HFFc6 (cell line): ENCODE data around the gene PLPP6. TPM values are rescaled to one million over a fixed set of nuclear protein-coding genes. Genes with fewer than 3 reads are reported as not detected.

Experiments
- DNase-seq: peaks from one replicate; pipeline ENCODE4 v3.0.0-alpha.2; 2018
- H3K27ac Mint-ChIP-seq: 2 replicates; pipeline ENCODE4 v1.8.0; 2020; ENCODE audit warnings: mild to moderate bottlenecking, mixed read lengths
- H3K27me3 Mint-ChIP-seq: 2 replicates; pipeline ENCODE4 v1.8.0; 2021; ENCODE audit warnings: mild to moderate bottlenecking, moderate library complexity, mixed read lengths; ENCODE audit not compliant: insufficient read depth
- H3K36me3 Mint-ChIP-seq: 2 replicates; pipeline ENCODE4 v1.8.0; 2021; ENCODE audit warnings: low read depth, mixed read lengths
- H3K4me1 Mint-ChIP-seq: 2 replicates; pipeline ENCODE4 v1.8.0; 2020; ENCODE audit warnings: low read depth, mixed read lengths
- H3K4me3 Mint-ChIP-seq: 2 replicates; pipeline ENCODE4 v1.8.0; 2020; ENCODE audit warnings: mild to moderate bottlenecking, moderate library complexity, mixed read lengths
- H3K9me3 Mint-ChIP-seq: 2 replicates; pipeline ENCODE4 v1.8.0; 2020; ENCODE audit warnings: mild to moderate bottlenecking, mixed read lengths
- CTCF ChIP-seq: fragments of 200-600 bp; sonication (generic); IDR thresholded peaks from 2 replicates; pipeline ENCODE4 v1.5.0; 2021; ENCODE audit warnings: antibody characterized with exemption, mild to moderate bottlenecking
- long read RNA-seq: library from polyadenylated mRNA; unstranded; transcript quantifications from one replicate; pipeline ENCODE4 v2.0.0, GENCODE V29; 2019
- total RNA-seq, 6 experiments: library from RNA; stranded (reverse); fragmentation: NEBNext Ultra II Directional; extraction: Animal tissue kit (Norgen Biotek cat#: 25700); gene quantifications; 2 replicates in 1 of 6; 3 replicates in 5 of 6; pipeline ENCODE4 v1.2.3, GENCODE V29; 2021

Gene PLPP6
- 1 to 10 TPM; 5.0 to 6.8 (median 5.9) TPM for total RNA-seq
- long read RNA-seq, transcript PLPP6-201 (1 exons, 2,944 nt): major isoform, 11 of 11 reads
- long read RNA-seq, partial matches to known transcripts: 0 of 11 reads
- long read RNA-seq, other reads (novel, unspliced or antisense): 0 of 11 reads

- DNase-seq: peak; percentile 86
- TF ChIP-seq CTCF: peak; percentile 70
- no peaks in the 10 kb centered on the region for H3K9me3 Mint-ChIP-seq
- peak within 1 kb of the TSS; percentile 89 for H3K4me3 Mint-ChIP-seq
- H3K36me3 Mint-ChIP-seq: peaks cover 5% of the 10 kb centered on the region; the same call in 1 of the 2 replicates
- H3K4me1 Mint-ChIP-seq: peaks cover 56% of the 10 kb centered on the region
- peak within 1 kb of the TSS; percentile 82 for H3K27ac Mint-ChIP-seq
- H3K27me3 Mint-ChIP-seq: no peaks in the 10 kb centered on the region; the same call in 1 of the 2 replicates
Measured at GRCh38 chr9:4662108-4662988, at the start of gene PLPP6. PLPP6 (plus strand) TSS chr9:4662294; CDS start chr9:4662376, 82 bp downstream.

GRCh38 chr9:4614627-4615026 lies 47.5 kb upstream of the PLPP6 start:
- no peak overlapping the region for H3K4me3 Mint-ChIP-seq
- H3K9me3 Mint-ChIP-seq: no peaks in the 10 kb centered on the region
- H3K27me3 Mint-ChIP-seq: peaks cover 8% of the 10 kb centered on the region
- peaks cover 9% of the 10 kb centered on the region; the same call in 1 of the 2 replicates for H3K4me1 Mint-ChIP-seq
- DNase-seq: no peak
- no peak overlapping the region for H3K27ac Mint-ChIP-seq
- H3K36me3 Mint-ChIP-seq: no peaks in the 10 kb centered on the region
- TF ChIP-seq CTCF: no peak

- H3K27ac Mint-ChIP-seq: no peak overlapping the region
- H3K27me3 Mint-ChIP-seq: peaks cover 10% of the 10 kb centered on the region
- peak; percentile 9 for DNase-seq
- H3K36me3 Mint-ChIP-seq: no peaks in the 10 kb centered on the region
- no peak overlapping the region for H3K4me3 Mint-ChIP-seq
- no peaks in the 10 kb centered on the region for H3K9me3 Mint-ChIP-seq
- H3K4me1 Mint-ChIP-seq: peaks cover 9% of the 10 kb centered on the region; the same call in 1 of the 2 replicates
- TF ChIP-seq CTCF: no peak
Measured at GRCh38 chr9:4615251-4615650, 46.8 kb upstream of the PLPP6 start.

GRCh38 chr9:4615778-4616177 lies 46.3 kb upstream of the PLPP6 start:
- H3K27ac Mint-ChIP-seq: no peak overlapping the region
- H3K4me1 Mint-ChIP-seq: peaks cover 9% of the 10 kb centered on the region; the same call in 1 of the 2 replicates
- H3K36me3 Mint-ChIP-seq: no peaks in the 10 kb centered on the region
- H3K4me3 Mint-ChIP-seq: no peak overlapping the region
- DNase-seq: no peak
- peaks cover 11% of the 10 kb centered on the region for H3K27me3 Mint-ChIP-seq
- TF ChIP-seq CTCF: no peak
- H3K9me3 Mint-ChIP-seq: no peaks in the 10 kb centered on the region

- TF ChIP-seq CTCF: no peak
- Mint-ChIP-seq H3K36me3 (no peaks in the 10 kb centered on the region), H3K4me1 (peaks cover 9% of the 10 kb centered on the region; the same call in 1 of the 2 replicates), H3K4me3 (no peak overlapping the region), H3K9me3 (no peaks in the 10 kb centered on the region), H3K27me3 (peaks cover 9% of the 10 kb centered on the region), H3K27ac (no peak overlapping the region)
- DNase-seq: no peak
Measured at GRCh38 chr9:4617752-4618151, 44.3 kb upstream of the PLPP6 start.
